ENCODE measurements around the gene EFEMP2. TPM values are rescaled to one million over a fixed set of nuclear protein-coding genes. Genes with fewer than 3 reads are reported as not detected.

Gene EFEMP2
- total RNA-seq, 1 experiment from 2014 or later = 3.4 TPM

- BruUV-seq (replicated peaks) = no TSS peak
- DNase-seq = no peak
- no peak for TF ChIP-seq CTCF (IDR thresholded peaks at IDR 0.05; ENCODE audit: unreplicated experiment)
- no peaks in the 10 kb centered on the region for H3K27me3 Mint-ChIP-seq (ENCODE audit: unreplicated experiment)
- intact Hi-C loops (cut with micrococcal nuclease; ENCODE audit: unreplicated experiment) = no loop called here
- no peaks in the 10 kb centered on the region for H3K36me3 Mint-ChIP-seq (ENCODE audit: insufficient read depth, unreplicated experiment)
- no peaks in the 10 kb centered on the region for H3K9me3 Mint-ChIP-seq (ENCODE audit: low read depth, unreplicated experiment)
- CTCF ChIA-PET = interaction anchor here (0.5 to 0.6 kb wide), 2 partner anchors 11 to 28 kb away, joined by 3 to 10 read pairs; no protein-coding TSS in a partner anchor
- H3K4me1 Mint-ChIP-seq (ENCODE audit: low read depth, unreplicated experiment) = no peaks in the 10 kb centered on the region
- H3K4me3 Mint-ChIP-seq (ENCODE audit: low read depth, unreplicated experiment) = no peak overlapping the region
- H3K27ac Mint-ChIP-seq (ENCODE audit: unreplicated experiment) = no peak overlapping the region
These were observed 45.4 kb downstream of the EFEMP2 start for GRCh38 chr11:65826984-65827735.

GRCh38 chr11:65822776-65823528 is 49.6 kb downstream of the EFEMP2 start:
- DNase-seq = no peak
- no TSS peak for BruUV-seq (replicated peaks)
- Mint-ChIP-seq H3K9me3 (ENCODE audit: low read depth, unreplicated experiment) (no peaks in the 10 kb centered on the region), H3K27me3 (ENCODE audit: unreplicated experiment) (no peaks in the 10 kb centered on the region), H3K4me1 (ENCODE audit: low read depth, unreplicated experiment) (no peaks in the 10 kb centered on the region), H3K4me3 (ENCODE audit: low read depth, unreplicated experiment) (no peak overlapping the region), H3K27ac (ENCODE audit: unreplicated experiment) (no peak overlapping the region), H3K36me3 (ENCODE audit: insufficient read depth, unreplicated experiment) (peaks cover 5% of the 10 kb centered on the region)
- intact Hi-C loops (cut with micrococcal nuclease; ENCODE audit: unreplicated experiment) = no loop called here
- no peak for TF ChIP-seq CTCF (IDR thresholded peaks at IDR 0.05; ENCODE audit: unreplicated experiment)
- CTCF ChIA-PET = no interaction called here

- H3K27me3 Mint-ChIP-seq (ENCODE audit: unreplicated experiment) = no peaks in the 10 kb centered on the region
- no peak for TF ChIP-seq CTCF (IDR thresholded peaks at IDR 0.05; ENCODE audit: unreplicated experiment)
- H3K4me1 Mint-ChIP-seq (ENCODE audit: low read depth, unreplicated experiment) = no peaks in the 10 kb centered on the region
- BruUV-seq (replicated peaks) = no TSS peak
- CTCF ChIA-PET = interaction anchor here (0.6 kb wide), 1 partner anchor 19 kb away, joined by 3 read pairs; no protein-coding TSS in a partner anchor
- H3K36me3 Mint-ChIP-seq (ENCODE audit: insufficient read depth, unreplicated experiment) = peaks cover 13% of the 10 kb centered on the region
- intact Hi-C loops (cut with micrococcal nuclease; ENCODE audit: unreplicated experiment) = no loop called here
- H3K27ac Mint-ChIP-seq (ENCODE audit: unreplicated experiment) = no peak overlapping the region
- no peak for DNase-seq
- H3K4me3 Mint-ChIP-seq (ENCODE audit: low read depth, unreplicated experiment) = no peak overlapping the region
- no peaks in the 10 kb centered on the region for H3K9me3 Mint-ChIP-seq (ENCODE audit: low read depth, unreplicated experiment)
These were observed 51.5 kb downstream of the EFEMP2 start for GRCh38 chr11:65821107-65821506.

GRCh38 chr11:65817835-65818680 is 54.5 kb downstream of the EFEMP2 start:
- no peaks in the 10 kb centered on the region for H3K4me1 Mint-ChIP-seq (ENCODE audit: low read depth, unreplicated experiment)
- H3K4me3 Mint-ChIP-seq (ENCODE audit: low read depth, unreplicated experiment) = peak overlapping the region; percentile 66
- H3K27me3 Mint-ChIP-seq (ENCODE audit: unreplicated experiment) = no peaks in the 10 kb centered on the region
- intact Hi-C loops (cut with micrococcal nuclease; ENCODE audit: unreplicated experiment) = loop anchor here (2.0 to 5.0 kb wide), 3 partner anchors 46 to 107 kb away; no protein-coding TSS in a partner anchor
- DNase-seq = peak; percentile 97
- no peaks in the 10 kb centered on the region for H3K9me3 Mint-ChIP-seq (ENCODE audit: low read depth, unreplicated experiment)
- BruUV-seq (replicated peaks) = no TSS peak
- no peak overlapping the region for H3K27ac Mint-ChIP-seq (ENCODE audit: unreplicated experiment)
- TF ChIP-seq CTCF (IDR thresholded peaks at IDR 0.05; ENCODE audit: unreplicated experiment) = peak; percentile 100
- CTCF ChIA-PET = interaction anchor here (0.6 to 3.9 kb wide), 6 partner anchors 13 to 197 kb away, joined by 3 to 39 read pairs (median 6); partner anchors contain the start of genes AP5B1 and KAT5
- peaks cover 19% of the 10 kb centered on the region for H3K36me3 Mint-ChIP-seq (ENCODE audit: insufficient read depth, unreplicated experiment)
